ENCODE measurements around the gene PPP1R12C.

- no peak for TF ChIP-seq CTCF (conservative IDR thresholded peaks at IDR 0.05; ENCODE audit: low read depth, low read length)
- TF ChIP-seq EZH2 (IDR thresholded peaks at IDR 0.05; ENCODE audit: low read length, unreplicated experiment), result no peak
- no peak for TF ChIP-seq EZH2phosphoT487 (IDR thresholded peaks at IDR 0.05; ENCODE audit: borderline replicate concordance, low read length)
Measured at GRCh38 chr19:55050749-55051532, 66.5 kb downstream of the PPP1R12C start.
